Mesothelial cell of epicardium (in vitro differentiated cells): ENCODE results near the gene NDST4. TPM values are rescaled to one million over a fixed set of nuclear protein-coding genes. Genes with fewer than 3 reads are reported as not detected.

Source experiments
- DNase-seq, 2 experiments: peaks; one replicate each; pipeline ENCODE4 v3.0.0; 2021; ENCODE audit warnings: low spot score in 2 of 2; ENCODE audit not compliant: unreplicated experiment in 2 of 2
- H3K27ac Mint-ChIP-seq: 2 replicates; pipeline ENCODE4 v1.8.0; 2021; ENCODE audit warnings: mixed read lengths
- H3K27me3 Mint-ChIP-seq: 2 replicates; pipeline ENCODE4 v1.8.0; 2021; ENCODE audit warnings: low read depth, mixed read lengths
- H3K36me3 Mint-ChIP-seq: 2 replicates; pipeline ENCODE4 v1.8.0; 2021; ENCODE audit warnings: mixed read lengths
- H3K4me1 Mint-ChIP-seq: 2 replicates; pipeline ENCODE4 v1.8.0; 2021; ENCODE audit warnings: mixed read lengths
- H3K4me3 Mint-ChIP-seq: 2 replicates; pipeline ENCODE4 v1.8.0; 2021; ENCODE audit warnings: mild to moderate bottlenecking, moderate library complexity, mixed read lengths
- H3K9me3 Mint-ChIP-seq: 2 replicates; pipeline ENCODE4 v1.8.0; 2021; ENCODE audit warnings: mixed read lengths
- total RNA-seq: library from RNA; stranded (reverse); gene quantifications from 3 replicates; pipeline ENCODE4 v1.2.1, GENCODE V29; 2021
- TF ChIP-seq, protein P1 (sequence below): fragments of 200-600 bp; sonication (generic); IDR thresholded peaks from one replicate; pipeline ENCODE4 v1.5.0; 2021; ENCODE audit warnings: antibody characterized with exemption; ENCODE audit not compliant: unreplicated experiment

Gene NDST4
- total RNA-seq, 1 donor from 2014 or later: 0.09 TPM

DNA sequence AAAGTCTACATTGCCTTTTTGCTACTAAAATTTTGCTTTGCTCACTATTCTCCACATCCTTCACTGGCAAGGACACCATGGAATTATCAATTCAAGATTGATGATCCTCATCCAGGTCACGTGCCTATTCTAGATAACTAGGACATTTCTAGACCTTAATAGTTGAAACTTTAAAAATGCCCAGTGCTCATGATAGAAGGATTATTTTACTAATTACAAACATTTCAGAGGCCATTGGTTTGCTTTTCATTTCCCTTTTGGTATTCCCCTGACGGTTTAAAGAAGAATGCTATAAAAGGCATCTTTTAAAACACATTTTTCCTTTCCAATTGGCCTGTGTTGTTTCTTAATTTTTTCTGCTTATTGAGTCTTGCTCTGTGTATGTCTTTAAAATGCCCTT, 249.4 kb downstream of the NDST4 start:
- Mint-ChIP-seq H3K27ac (no peak overlapping the region), H3K4me1 (no peaks in the 10 kb centered on the region), H3K27me3 (peaks cover 6% of the 10 kb centered on the region), H3K36me3 (no peaks in the 10 kb centered on the region), H3K4me3 (no peak overlapping the region), H3K9me3 (no peaks in the 10 kb centered on the region)
- TF ChIP-seq, protein P1, sequence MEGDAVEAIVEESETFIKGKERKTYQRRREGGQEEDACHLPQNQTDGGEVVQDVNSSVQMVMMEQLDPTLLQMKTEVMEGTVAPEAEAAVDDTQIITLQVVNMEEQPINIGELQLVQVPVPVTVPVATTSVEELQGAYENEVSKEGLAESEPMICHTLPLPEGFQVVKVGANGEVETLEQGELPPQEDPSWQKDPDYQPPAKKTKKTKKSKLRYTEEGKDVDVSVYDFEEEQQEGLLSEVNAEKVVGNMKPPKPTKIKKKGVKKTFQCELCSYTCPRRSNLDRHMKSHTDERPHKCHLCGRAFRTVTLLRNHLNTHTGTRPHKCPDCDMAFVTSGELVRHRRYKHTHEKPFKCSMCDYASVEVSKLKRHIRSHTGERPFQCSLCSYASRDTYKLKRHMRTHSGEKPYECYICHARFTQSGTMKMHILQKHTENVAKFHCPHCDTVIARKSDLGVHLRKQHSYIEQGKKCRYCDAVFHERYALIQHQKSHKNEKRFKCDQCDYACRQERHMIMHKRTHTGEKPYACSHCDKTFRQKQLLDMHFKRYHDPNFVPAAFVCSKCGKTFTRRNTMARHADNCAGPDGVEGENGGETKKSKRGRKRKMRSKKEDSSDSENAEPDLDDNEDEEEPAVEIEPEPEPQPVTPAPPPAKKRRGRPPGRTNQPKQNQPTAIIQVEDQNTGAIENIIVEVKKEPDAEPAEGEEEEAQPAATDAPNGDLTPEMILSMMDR: no peak
- DNase-seq: no peak

DNA sequence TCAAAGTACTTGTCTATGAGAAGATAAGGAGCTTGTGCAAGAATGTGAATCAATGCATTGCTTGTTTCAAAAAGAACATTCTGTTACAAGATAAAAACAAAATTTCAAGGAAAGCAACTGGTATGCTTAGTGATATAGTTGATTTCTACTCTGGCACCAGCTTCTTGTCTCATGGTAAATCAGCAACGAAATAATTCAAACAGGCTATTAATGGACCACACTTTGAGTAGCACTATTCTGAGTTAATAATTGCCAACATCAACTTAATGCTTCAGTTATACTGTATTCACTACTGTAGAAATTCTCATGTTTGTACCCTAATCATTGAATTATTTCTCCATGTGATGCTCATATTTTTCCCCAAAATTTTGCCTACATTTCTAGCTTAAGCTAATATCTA, 252.6 kb downstream of the NDST4 start:
- Mint-ChIP-seq H3K4me3 (no peak overlapping the region), H3K27ac (no peak overlapping the region), H3K9me3 (no peaks in the 10 kb centered on the region), H3K27me3 (peaks cover 6% of the 10 kb centered on the region), H3K36me3 (no peaks in the 10 kb centered on the region), H3K4me1 (no peaks in the 10 kb centered on the region)
- DNase-seq: no peak
- TF ChIP-seq, protein P1: no peak

DNA sequence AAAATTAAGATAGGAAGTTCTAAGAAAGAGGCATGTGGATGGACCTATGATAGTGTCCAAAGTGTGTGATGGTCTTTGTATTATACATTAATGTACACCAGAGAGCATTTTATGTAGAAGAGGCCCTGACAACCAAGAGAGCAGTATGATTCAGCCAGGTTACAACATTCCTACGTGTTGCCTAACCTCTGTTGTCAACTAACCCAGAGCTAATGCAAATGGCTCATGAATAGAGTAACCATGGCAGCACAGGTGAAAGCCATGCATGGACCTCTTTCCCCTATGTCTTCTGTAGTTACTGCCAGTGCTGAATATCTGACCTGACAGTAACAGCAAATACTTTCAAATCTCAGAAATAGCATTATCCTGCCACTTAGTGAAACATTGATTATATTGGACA, 255.6 kb downstream of the NDST4 start:
- H3K27ac Mint-ChIP-seq: no peak overlapping the region
- H3K4me3 Mint-ChIP-seq: no peak overlapping the region
- peaks cover 6% of the 10 kb centered on the region for H3K27me3 Mint-ChIP-seq
- H3K4me1 Mint-ChIP-seq: no peaks in the 10 kb centered on the region
- no peak for DNase-seq
- H3K36me3 Mint-ChIP-seq: peaks cover 2% of the 10 kb centered on the region
- TF ChIP-seq, protein P1: no peak
- H3K9me3 Mint-ChIP-seq: peaks cover 14% of the 10 kb centered on the region

DNA sequence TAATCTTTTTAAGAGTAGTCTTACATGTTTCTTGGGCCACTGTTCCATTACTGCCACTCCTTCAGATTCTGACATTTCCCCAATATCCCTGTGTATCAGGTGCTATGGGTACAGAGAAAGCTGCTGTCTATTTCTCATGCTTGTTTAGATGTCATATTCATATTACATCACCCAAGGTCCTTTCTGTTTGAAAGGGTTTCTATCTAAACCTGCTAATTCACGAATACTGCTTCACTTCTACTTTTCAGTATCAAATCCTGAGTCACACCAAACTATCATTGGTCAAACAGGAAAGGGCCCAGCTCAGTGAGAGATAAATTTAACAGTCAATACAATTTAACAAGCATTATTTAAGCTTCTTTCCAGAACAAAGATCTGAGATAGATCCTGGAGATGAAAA, 273.4 kb downstream of the NDST4 start:
- no peak overlapping the region for H3K27ac Mint-ChIP-seq
- H3K36me3 Mint-ChIP-seq: no peaks in the 10 kb centered on the region
- TF ChIP-seq, protein P1: no peak
- no peaks in the 10 kb centered on the region for H3K4me1 Mint-ChIP-seq
- H3K9me3 Mint-ChIP-seq: peaks cover 11% of the 10 kb centered on the region
- no peak overlapping the region for H3K4me3 Mint-ChIP-seq
- H3K27me3 Mint-ChIP-seq: no peaks in the 10 kb centered on the region
- no peak for DNase-seq

DNA sequence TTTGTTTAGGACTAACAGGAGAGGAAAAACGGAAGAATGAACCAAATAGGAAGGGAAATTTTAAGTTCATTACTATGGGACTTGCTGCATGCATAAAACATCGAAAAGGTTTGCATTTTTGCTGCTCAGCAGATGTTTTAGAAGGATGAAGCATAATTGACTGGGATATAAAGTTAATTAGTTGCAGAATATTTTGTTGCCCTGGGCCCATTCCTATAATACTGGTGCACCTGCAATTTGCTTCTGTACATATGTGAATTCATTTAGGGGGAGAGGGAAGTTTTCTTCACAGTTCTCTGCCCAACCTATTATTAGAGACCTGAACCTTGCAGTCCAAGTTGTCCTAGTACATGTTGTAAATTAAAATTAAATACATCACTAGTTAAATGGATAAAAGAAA, 282.8 kb downstream of the NDST4 start:
- TF ChIP-seq, protein P1: no peak
- no peaks in the 10 kb centered on the region for H3K36me3 Mint-ChIP-seq
- no peak for DNase-seq
- H3K4me1 Mint-ChIP-seq: no peaks in the 10 kb centered on the region
- H3K27ac Mint-ChIP-seq: no peak overlapping the region
- H3K9me3 Mint-ChIP-seq: no peaks in the 10 kb centered on the region
- no peak overlapping the region for H3K4me3 Mint-ChIP-seq
- H3K27me3 Mint-ChIP-seq: no peaks in the 10 kb centered on the region

DNA sequence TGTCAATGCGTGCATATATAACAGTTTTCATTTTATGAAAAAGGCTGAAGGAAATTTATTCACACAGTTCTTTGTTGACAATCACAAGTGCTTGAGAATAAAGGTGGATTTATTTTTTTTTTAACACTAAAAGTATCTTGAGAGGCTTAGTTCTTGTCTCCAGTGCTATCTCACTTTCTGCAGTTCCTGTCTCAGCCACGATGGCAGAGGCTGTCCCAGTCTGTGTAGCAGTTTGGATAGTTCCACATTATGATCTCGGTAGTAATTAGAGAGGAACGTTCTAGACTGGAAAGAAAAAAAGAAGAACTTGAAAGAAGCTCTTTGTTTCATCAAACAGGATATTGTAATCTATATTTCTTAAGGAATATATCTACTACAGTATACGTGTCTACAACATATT, 285.8 kb downstream of the NDST4 start:
- Mint-ChIP-seq H3K27ac (no peak overlapping the region), H3K27me3 (no peaks in the 10 kb centered on the region), H3K36me3 (no peaks in the 10 kb centered on the region), H3K4me1 (no peaks in the 10 kb centered on the region), H3K9me3 (no peaks in the 10 kb centered on the region), H3K4me3 (no peak overlapping the region)
- TF ChIP-seq, protein P1: no peak
- no peak for DNase-seq
